HFF-Myc (cell line): ENCODE data around the gene SSC5D.

Experiments
- DNase-seq: peaks from one replicate; pipeline ENCODE4 v3.0.0-alpha.2; 2011; ENCODE audit warnings: low read depth; ENCODE audit errors: extremely low read depth
- H3K4me3 ChIP-seq: replicated peaks from 2 replicates; pipeline ENCODE4 v1.5.1; 2011; ENCODE audit warnings: low read depth, mild to moderate bottlenecking, control low read depth, low read length
- CTCF ChIP-seq: IDR thresholded peaks from 2 replicates; pipeline ENCODE4 v1.5.1; 2012; ENCODE audit warnings: mild to moderate bottlenecking, low read depth, low read length, control low read depth; ENCODE audit errors: missing control alignments

The SSC5D gene

GRCh38 chr19:55541091-55541490 lies 52.9 kb downstream of the SSC5D start:
- no peak for TF ChIP-seq CTCF
- H3K4me3 ChIP-seq = no peak overlapping the region
- no peak for DNase-seq

- H3K4me3 ChIP-seq = no peak overlapping the region
- no peak for TF ChIP-seq CTCF
- no peak for DNase-seq
Measured at GRCh38 chr19:55542292-55542855, 54.1 kb downstream of the SSC5D start.

GRCh38 chr19:55543567-55543966 lies 55.3 kb downstream of the SSC5D start:
- no peak for DNase-seq
- no peak overlapping the region for H3K4me3 ChIP-seq
- TF ChIP-seq CTCF = no peak

- TF ChIP-seq CTCF = no peak
Measured at GRCh38 chr19:55544014-55544413, 55.8 kb downstream of the SSC5D start.

GRCh38 chr19:55544776-55545439 lies 56.7 kb downstream of the SSC5D start:
- H3K4me3 ChIP-seq = no peak overlapping the region
- no peak for TF ChIP-seq CTCF
- no peak for DNase-seq

More at GRCh38 chr19:55544014-55544413, 55.8 kb downstream of the SSC5D start:
- DNase-seq = no peak
- no peak overlapping the region for H3K4me3 ChIP-seq

GRCh38 chr19:55545443-55545842 lies 57.2 kb downstream of the SSC5D start, which contains the start of gene SBK3:
SBK3 (minus strand) TSS chr19:55545543; CDS start chr19:55545543, 0 bp downstream.
- H3K4me3 ChIP-seq = no peak within 1 kb of the TSS
- no peak for DNase-seq

More at GRCh38 chr19:55545443-55545842, 57.2 kb downstream of the SSC5D start, which contains the start of gene SBK3:
- no peak for TF ChIP-seq CTCF
